Colon (tissue), 2 donors: ENCODE data around the gene ERBB4.
A peak's percentile ranks its signal among the peaks of the same experiment; 100 is the strongest.
"Not testable (repeated sequence)": the region's sequence is repeated elsewhere in the genome, so short reads cannot be mapped to it uniquely, and the experiment has no call there.

Experiments used
- FAIRE-seq: peaks from 2 replicates; lab custom pipeline; 2012; peaks lifted over from hg19 to GRCh38; lab: Jason Lieb, UNC
- donor health status: control.
- donor health status: control.

Gene ERBB4

GRCh38 chr2:212299333-212299732 lies 239.3 kb downstream of the ERBB4 start:
- no peak for FAIRE-seq

- FAIRE-seq: no peak
Measured at GRCh38 chr2:212295571-212295970, 243.0 kb downstream of the ERBB4 start.

DNA sequence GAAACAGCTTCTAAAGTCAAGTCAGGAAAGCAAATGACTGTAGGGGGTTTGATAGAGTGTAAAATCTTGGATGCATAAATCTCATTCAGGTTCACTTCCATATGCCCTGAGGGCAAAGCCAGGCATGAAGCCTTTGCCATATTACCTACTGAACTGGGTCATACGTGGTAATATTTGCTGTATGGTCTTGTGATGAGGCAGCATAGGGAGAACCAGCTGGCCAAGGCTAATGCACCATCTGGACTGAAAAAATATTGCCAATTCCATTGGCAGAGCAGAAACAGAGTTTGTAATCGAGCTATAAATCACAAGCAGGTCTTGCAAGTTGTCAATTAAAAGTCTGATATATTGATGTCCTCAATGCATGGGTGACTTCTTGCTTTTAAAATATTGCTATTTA lies 243.8 kb downstream of the ERBB4 start:
- no peak for FAIRE-seq

DNA sequence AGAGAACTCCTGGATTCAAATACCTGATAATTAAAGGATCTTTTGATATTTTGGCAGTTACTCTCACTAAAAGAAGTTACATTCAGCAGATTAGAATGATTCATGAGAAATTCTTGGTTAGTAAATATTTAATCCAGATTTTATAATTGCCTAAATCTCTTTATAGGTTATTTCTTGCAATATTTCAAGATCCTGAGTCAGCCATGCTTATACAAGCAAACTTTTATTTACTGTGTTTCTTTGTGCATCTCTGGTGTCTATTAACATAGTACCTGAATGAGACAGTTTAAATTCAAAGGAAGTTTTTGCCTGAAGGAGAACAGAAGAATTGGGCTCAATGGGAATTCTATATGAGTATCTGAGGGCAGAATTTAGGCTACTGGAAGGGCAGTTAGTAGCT lies 249.3 kb downstream of the ERBB4 start:
- no peak for FAIRE-seq

DNA sequence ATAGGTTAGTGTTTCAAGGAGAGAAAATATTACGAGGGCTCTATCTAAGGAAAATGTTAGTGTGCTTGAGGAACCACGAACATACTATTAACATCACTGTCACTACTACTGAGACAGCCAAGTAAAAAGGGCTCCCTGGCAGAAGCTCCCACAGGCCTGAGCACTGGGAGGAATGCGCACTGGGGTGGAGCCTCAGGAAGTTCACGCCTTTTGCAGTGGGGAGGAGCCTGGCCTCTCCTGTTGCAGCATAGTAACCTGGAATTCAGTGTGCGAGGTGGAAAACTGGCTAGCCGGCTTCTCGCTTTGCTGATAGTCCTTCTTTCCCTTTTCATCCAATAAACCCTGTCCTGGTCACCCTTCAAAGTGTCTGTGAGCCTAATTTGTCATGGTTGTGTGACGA lies 250.3 kb downstream of the ERBB4 start:
- no peak for FAIRE-seq

GRCh38 chr2:212284166-212284565 lies 254.4 kb downstream of the ERBB4 start:
- no peak for FAIRE-seq

DNA sequence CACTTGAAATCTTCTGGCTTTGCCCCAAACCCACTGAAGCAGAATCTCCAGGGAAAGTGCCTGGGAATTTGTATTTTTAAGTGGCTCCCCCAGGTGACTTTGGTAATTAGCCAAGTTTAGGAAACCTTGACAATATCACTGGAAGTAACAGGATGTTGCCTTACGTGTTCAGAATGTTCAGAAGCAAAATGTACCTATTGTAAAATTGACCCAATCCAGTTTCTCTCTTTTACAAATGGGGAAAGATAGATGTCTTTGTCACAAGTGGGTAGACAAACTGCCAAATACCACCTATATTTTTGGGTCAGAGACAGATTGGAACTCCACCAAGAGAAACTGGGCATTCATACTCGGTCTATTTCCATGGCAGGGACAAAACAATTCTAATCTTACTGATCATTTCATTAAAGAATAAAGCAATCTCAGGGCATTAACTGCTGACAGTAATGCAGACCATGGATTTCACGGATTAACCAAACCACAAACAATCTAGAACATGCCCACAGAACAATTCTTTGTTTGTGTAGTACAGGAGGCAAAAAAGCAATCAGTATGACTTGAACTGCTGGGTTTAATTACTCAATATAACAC lies 255.8 kb downstream of the ERBB4 start:
- no peak for FAIRE-seq

DNA sequence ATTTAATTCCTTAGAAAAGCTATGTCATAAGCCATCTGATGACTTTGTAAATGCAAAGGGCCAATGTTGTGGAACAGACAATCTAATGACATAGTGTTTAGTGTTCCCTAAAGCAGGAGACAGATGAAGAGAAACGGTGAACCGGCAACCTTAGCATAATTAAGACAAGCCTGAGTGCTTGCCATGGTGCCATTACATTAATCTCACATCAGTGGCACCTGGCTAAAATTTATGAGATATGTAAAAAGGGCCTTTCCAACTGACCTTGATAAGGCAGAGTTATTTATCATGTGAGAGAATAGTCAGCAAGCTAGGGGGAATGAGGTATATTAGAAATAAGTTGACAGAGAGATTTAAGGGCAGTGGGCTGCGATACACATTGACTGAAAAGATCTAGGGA lies 261.8 kb downstream of the ERBB4 start:
- FAIRE-seq: no peak

GRCh38 chr2:212274215-212274614 lies 264.4 kb downstream of the ERBB4 start:
- no peak for FAIRE-seq

- FAIRE-seq: no peak
Measured at GRCh38 chr2:212271583-212271982, 267.0 kb downstream of the ERBB4 start.

DNA sequence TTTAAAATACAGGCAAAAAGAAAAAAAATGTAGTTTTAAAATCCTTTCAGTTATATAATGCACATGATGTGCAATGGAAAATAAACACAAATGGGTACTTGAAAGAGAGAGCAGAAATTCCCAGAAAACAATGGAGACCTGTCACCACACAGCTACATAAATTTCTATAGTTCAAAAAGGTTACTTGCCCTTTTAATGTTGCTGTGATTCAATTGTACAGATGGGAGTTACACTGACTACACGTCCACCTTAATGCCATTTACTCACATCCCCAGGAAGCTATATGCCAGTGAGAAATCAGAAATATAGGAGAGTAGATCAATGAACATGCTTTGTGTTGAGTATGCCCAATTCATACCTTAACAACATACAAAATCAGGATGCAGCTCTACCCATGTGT lies 269.6 kb downstream of the ERBB4 start:
- FAIRE-seq: no peak

DNA sequence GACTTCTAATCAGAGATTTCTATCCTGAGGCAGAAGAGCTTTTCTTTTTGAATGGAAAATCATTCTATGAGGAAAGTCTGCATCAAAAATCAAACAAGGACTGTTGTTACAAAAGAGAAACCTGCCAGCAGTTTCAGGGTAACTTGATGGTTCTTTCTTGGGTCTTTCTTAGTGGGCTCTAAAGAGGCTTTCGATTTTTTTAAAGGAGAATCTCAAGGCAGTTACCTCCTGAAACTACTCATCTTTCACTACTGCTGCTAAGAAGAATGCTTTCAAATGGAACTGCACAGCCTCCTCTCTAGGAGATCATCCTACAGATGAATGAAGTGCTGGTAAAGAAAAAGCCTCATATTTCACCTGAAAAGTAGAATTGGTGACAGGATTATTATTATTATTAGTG lies 272.3 kb downstream of the ERBB4 start:
- FAIRE-seq: no peak

DNA sequence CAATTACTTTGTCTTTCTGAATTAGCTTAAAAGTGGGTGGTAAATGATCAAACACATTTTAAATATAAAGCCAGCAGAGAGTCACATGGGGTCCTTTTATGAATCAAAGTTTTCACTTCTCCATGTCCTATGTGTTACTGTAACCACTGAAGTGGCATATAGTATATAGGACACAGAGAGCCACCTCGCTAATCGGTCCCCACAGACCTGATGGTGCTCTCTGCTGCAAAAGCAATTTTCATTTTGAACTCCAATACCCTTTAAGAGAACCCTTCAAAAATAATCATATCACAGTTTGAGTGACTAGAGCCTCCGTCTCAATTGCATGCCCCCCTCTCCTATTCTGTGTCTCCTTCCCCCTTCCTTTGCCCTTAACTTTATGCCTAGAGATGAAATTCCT lies 272.8 kb downstream of the ERBB4 start:
- no peak for FAIRE-seq

DNA sequence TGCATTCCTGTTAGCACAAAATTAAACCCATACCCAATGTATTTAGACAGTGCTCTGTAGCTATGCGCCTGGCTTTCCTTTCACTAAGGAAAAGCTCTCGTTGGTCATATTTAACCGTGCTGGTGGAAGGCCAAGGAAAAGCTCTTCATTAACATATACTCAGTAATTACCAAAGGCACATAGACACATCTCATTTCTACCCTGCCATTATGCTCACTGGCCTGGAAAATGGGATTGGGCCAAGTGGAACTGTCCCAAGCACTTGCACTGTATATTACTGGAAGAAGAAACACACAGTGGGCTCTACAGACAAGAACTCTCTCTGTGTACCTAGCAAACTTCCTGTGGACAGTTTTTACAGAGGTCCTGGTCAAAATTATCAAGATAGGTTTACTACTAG lies 274.4 kb downstream of the ERBB4 start:
- no peak for FAIRE-seq

- FAIRE-seq: peak; percentile 36
Measured at GRCh38 chr2:212259226-212259625, 279.4 kb downstream of the ERBB4 start.

- no peak for FAIRE-seq
Measured at GRCh38 chr2:212254339-212254738, 284.3 kb downstream of the ERBB4 start.

- FAIRE-seq: no peak
Measured at GRCh38 chr2:212249451-212249850, 289.2 kb downstream of the ERBB4 start.

GRCh38 chr2:212245880-212246279 lies 292.7 kb downstream of the ERBB4 start:
- no peak for FAIRE-seq

DNA sequence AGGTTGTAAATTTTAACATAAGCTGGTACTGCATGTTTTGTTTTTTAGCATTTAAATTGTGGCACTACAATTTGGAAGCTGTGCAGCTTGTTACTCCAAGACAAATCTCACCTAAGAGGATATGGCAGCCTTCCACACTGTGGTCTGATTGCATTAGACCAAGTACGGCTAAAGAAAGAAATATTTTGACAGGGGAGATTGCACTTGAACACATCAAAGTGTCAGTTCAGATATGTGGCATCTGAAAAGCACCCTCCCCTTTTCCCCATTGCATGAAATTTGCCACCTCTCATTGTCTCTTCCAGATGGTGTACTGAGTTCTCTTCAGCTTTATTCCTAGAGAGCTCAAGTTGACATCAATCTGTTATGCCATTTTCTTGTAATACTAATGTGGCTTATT lies 295.9 kb downstream of the ERBB4 start:
- FAIRE-seq: no peak

DNA sequence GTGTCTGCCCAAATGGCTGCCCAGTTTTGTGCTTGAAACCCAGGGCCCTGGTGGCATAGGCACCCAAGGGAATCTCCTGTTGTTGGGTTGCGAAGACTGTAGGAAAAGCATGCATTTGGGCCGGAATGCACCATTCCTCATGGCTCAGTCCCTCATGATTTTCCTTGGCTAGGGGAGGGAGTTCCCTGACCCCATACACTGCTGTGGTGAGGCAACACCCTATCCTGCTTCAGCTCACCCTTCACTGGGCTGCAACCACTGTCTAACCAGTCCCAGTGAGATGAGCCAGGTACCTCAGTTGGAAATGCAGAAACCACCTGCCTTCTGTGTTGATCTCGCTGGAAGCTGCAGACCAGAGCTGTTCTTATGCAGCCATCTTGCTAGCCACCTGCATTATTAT lies 300.4 kb downstream of the ERBB4 start:
- not testable (repeated sequence) for FAIRE-seq

GRCh38 chr2:212237350-212238095 lies 301.1 kb downstream of the ERBB4 start:
- FAIRE-seq: no peak

DNA sequence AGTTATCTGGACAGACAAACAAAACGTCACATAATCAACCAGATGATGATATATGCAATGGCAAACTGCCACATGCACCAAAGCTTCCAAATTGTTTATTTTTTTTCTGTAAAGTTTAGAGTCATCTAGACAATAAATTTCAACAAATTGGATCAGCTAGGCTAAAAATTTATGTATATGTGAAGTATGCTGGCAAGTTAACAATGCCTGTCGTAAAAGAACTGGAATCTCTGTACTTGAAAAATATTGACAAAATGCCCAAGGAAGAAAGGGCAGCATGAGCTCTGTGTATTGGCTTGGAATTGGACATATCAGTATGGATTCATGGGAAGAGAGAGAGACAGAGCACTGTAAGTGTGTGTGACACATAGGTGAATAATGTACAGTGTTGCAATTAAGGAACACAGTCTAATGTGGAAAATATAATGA lies 309.8 kb downstream of the ERBB4 start:
- FAIRE-seq: no peak

- FAIRE-seq: no peak
Measured at GRCh38 chr2:212227755-212228154, 310.8 kb downstream of the ERBB4 start.

- no peak for FAIRE-seq
Measured at GRCh38 chr2:212226114-212226513, 312.5 kb downstream of the ERBB4 start.
